ENCODE data around the gene RBM33.

DNA sequence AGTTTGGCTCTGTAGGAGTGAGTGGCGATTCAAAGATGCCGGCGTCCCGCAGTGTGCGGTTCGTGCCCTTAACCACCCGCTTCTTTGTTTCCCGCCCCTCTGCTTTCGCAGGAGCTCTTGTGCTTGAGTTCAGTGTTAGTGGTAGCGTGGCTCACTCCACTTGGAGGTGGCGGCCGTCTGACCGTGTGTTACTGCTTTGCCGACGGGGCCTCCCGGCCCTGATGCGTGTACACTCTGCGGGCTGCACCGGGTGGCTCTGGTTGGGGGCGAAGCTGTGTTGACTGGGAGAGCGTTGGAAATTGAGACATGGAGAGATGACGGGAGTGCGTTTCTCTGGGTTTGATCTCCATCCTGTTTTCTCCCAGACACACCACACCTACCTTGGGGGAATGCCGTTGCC lies 136.4 kb downstream of the RBM33 start:
- TF ChIP-seq, protein P1, sequence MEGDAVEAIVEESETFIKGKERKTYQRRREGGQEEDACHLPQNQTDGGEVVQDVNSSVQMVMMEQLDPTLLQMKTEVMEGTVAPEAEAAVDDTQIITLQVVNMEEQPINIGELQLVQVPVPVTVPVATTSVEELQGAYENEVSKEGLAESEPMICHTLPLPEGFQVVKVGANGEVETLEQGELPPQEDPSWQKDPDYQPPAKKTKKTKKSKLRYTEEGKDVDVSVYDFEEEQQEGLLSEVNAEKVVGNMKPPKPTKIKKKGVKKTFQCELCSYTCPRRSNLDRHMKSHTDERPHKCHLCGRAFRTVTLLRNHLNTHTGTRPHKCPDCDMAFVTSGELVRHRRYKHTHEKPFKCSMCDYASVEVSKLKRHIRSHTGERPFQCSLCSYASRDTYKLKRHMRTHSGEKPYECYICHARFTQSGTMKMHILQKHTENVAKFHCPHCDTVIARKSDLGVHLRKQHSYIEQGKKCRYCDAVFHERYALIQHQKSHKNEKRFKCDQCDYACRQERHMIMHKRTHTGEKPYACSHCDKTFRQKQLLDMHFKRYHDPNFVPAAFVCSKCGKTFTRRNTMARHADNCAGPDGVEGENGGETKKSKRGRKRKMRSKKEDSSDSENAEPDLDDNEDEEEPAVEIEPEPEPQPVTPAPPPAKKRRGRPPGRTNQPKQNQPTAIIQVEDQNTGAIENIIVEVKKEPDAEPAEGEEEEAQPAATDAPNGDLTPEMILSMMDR (IDR thresholded peaks at IDR 0.05; ENCODE audit: borderline replicate concordance, extremely low read depth, low read length, poor library complexity, severe bottlenecking), result no peak
- no peak for TF ChIP-seq EZH2 (IDR thresholded peaks at IDR 0.05; ENCODE audit: borderline replicate concordance, low read depth, low read length, severe bottlenecking)
